GM18951 (cell line): ENCODE data around the gene TRIM58.

ENCODE experiments used
- POLR2A ChIP-seq: IDR thresholded peaks from 4 replicates; pipeline ENCODE4 v1.6.1; 2011; ENCODE audit warnings: mild to moderate bottlenecking; ENCODE audit not compliant: insufficient read length, insufficient read depth; ENCODE audit errors: extremely low read depth
- in situ Hi-C: fragments of 300-500 bp; cut with MboI; formaldehyde crosslinking; loops from one replicate; pipeline ENCODE4 v1.12.0; 2022; ENCODE audit warnings: low sequenced_read_pairs, mixed read lengths, inconsistent platforms; ENCODE audit not compliant: unreplicated experiment

Gene TRIM58

DNA sequence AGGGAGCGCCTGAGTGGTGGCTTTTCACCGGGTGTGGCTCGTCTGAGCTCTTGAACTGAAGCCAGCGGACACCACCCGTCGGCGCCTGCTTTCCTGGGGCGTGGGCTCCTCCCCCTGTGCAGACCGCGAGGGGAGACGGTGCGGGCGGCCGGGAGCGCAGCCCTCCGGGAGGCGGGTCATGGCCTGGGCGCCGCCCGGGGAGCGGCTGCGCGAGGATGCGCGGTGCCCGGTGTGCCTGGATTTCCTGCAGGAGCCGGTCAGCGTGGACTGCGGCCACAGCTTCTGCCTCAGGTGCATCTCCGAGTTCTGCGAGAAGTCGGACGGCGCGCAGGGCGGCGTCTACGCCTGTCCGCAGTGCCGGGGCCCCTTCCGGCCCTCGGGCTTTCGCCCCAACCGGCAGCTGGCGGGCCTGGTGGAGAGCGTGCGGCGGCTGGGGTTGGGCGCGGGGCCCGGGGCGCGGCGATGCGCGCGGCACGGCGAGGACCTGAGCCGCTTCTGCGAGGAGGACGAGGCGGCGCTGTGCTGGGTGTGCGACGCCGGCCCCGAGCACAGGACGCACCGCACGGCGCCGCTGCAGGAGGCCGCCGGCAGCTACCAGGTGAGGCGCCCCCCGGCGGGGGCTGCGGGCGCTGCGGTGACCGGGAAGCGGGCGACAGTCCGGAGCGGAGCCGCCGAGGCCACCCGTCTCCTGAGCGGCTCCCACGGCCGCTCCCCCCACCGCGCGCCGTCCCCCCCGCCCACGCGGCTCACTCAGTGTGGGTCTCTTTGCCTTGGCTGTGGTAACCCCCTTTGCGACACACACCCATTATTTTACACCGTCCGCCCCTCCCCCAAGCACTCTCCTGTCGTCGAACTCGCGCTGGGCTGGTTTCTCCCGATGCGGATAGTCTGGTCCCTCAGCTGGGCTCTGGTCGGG is at the start of gene TRIM58:
Gene TRIM58, plus strand, starts transcription at position 119 of the 916 bp plus-strand sequence. Its CDS starts 60 bp downstream, at position 179.
- in situ Hi-C loops = no loop called here
- no peak for TF ChIP-seq POLR2A

DNA sequence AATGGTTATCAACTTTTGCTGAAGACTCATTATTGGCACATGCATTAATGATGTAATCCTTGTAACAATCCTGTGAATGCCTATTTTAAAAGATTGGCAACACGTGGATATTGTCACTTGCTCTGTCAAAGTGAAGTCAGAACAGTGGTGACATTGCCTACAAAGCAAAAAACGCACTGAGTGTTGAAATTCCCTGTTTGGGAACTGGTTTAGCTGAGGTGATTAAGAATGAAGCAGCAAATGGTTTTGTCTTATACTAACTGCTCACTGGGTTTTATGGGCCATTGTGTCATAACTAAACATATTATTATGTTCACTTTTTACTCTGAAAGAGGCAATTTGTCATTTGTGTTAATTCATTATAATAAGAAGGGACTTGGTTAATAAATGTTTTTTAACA is 44.4 kb upstream of the TRIM58 start:
- no peak for TF ChIP-seq POLR2A
- in situ Hi-C loops = no loop called here

DNA sequence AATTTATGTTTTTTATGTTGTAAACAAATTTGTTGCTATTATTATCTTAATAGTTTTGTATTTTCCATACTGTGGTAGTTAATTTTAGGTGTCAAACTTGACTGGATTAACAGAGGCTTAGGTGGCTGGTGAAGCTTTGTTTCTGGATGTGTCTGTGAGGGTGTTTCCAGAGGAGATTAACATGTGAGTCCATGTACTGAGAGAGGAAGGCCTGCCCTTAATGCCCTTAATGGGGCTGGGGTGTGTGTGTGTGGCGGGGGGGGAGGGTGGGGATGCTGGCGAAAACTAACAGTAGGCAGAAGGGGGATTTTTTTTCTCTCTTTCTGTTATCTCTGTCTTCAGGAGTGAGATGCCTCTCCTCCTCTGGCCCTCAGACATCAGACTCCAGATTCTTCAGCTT is 34.9 kb upstream of the TRIM58 start:
- in situ Hi-C loops = no loop called here

DNA sequence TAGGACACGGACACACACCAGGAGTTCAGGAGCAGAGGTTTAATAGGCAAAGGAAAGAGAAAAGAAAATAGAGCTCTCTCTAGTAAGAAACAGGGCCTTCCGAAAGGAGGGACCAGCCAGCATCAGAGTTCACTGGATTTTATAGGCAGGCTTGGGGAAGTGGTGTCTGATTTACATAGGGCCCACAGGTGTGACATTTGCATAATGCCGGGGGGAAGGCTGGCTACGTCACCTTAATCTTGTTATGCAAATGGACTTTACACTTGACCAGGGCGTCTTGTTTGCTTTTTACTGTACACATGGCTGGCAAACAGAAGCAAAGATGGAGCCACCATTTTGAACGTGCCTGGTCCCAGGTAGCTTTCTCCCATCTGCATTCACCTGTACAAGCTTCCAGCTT is 33.0 kb upstream of the TRIM58 start, which contains the start of gene OR14A16:
Gene OR14A16, minus strand, starts transcription at position 97 of the 400 bp plus-strand sequence. CDS start 8,390 bp downstream, outside the sequence.
- TF ChIP-seq POLR2A = no peak
- in situ Hi-C loops = no loop called here

More for the DNA sequence above, 34.9 kb upstream of the TRIM58 start:
- no peak for TF ChIP-seq POLR2A

DNA sequence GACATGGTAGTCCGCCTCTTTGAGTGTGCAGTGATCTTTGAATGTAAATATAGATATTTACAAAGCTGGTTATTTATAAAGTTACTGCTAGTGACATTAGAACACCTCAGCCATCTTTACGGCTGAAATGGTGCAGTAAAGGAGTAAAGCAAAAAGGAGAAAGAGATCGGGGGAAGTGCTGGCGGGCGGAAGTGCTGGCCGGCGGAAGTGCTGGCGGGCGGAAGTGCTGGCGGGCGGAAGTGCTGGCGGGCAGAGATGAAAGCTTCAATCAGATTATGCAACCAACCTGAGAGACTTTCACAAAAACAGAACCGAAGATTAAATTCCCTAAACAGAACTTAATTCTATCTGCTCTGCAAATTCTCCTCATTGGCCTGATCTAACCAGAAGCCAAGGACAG is 31.6 kb upstream of the TRIM58 start:
- no peak for TF ChIP-seq POLR2A

DNA sequence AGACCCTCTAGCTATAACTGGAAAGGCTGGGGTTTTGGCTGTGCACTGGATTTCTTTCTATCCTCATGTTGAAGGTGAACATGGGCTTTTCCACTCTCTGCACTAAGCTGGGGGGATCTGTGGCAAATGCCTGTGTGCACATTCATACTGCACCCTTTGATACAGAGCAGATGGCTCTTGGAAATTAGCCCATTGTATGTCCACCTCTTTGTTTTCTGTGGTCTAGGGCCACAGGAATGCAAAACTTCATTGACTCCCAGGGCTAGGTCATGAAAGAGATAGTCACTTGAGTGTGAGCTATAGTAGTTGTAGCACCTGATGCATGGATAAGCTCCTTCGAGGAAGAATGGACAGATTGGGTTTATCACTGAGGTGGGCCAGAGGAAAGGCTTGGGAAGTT is 27.3 kb upstream of the TRIM58 start:
- no peak for TF ChIP-seq POLR2A
- in situ Hi-C loops = no loop called here

More for the DNA sequence above, 31.6 kb upstream of the TRIM58 start:
- in situ Hi-C loops = no loop called here

DNA sequence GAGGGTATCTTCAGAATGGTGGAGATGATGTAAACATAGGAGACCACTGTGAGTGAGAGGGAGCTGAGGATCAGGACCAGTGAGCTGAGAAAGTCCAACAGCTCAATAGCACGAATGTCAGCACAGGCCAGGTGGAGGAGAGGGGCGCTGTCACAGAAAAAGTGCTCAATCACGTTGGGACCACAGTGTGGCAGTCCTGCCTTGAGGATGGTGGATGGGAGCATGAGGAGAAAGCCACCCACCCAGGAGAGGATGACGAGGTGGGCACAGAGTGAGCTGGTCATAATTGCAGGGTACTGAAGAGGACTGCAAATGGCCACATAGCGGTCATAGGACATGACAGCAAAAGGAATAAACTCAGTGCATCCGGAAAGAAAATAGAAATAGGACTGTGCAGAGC is 23.4 kb upstream of the TRIM58 start:
- in situ Hi-C loops = no loop called here
- TF ChIP-seq POLR2A = no peak

- in situ Hi-C loops = no loop called here
- no peak for TF ChIP-seq POLR2A
Observed at GRCh38 chr1:247840818-247841217, 16.2 kb upstream of the TRIM58 start.

- TF ChIP-seq POLR2A = no peak
- in situ Hi-C loops = no loop called here
Observed at GRCh38 chr1:247841796-247842195, 15.2 kb upstream of the TRIM58 start, which contains the start of gene OR11L1. Gene OR11L1, minus strand, starts transcription at chr1:247841896. Its CDS starts 0 bp downstream, at chr1:247841896.

- in situ Hi-C loops = no loop called here
- TF ChIP-seq POLR2A = no peak
Observed at GRCh38 chr1:247843411-247843810, 13.6 kb upstream of the TRIM58 start.

DNA sequence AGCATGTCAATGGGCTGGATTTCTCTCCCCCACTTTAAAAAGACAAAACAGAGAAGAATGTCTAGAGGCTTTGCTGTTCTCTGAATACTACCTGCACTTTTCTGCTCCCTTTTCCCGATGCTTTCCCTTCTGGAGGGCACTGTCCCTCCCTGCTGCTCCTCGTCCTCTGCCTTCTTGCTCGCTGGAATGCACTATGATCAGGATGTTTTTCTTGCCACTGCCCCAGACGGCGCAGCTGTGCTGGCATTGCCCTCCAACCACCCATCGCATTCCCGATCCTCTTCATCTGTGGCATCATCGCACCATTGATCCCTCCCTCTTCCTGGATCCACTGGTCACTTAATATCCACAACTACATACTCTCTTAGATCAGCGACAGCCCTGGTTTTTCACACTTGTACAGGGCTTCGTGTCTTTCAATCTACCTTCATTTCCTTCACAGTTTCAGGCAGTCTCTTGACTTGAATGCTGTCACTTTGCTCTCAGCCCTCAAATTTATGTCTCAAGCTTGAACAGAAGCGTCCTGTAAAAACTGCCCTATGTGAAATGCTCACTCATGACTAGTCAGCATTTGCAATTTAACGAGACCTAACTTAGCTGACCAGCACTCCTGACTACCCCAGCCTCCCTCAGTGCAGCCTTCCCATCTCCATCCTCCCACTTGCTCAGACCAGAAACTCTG is 11.8 kb upstream of the TRIM58 start:
- TF ChIP-seq POLR2A = no peak
- in situ Hi-C loops = no loop called here

DNA sequence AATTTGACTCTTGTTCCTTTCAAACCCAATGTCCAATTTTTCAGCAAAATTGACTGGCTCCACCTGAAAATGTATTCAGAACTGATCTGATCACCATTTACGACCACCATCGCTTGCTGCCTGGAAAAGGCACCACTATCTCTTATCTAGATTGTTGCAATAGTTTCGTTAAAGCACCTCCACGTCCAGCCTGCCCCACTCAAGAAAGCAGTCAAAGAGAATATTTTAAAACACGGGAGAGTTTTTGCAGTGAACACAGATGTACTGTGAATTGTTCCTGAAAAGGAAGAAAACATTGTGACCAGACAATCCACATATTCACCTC is 11.3 kb upstream of the TRIM58 start:
- in situ Hi-C loops = no loop called here
- TF ChIP-seq POLR2A = no peak

DNA sequence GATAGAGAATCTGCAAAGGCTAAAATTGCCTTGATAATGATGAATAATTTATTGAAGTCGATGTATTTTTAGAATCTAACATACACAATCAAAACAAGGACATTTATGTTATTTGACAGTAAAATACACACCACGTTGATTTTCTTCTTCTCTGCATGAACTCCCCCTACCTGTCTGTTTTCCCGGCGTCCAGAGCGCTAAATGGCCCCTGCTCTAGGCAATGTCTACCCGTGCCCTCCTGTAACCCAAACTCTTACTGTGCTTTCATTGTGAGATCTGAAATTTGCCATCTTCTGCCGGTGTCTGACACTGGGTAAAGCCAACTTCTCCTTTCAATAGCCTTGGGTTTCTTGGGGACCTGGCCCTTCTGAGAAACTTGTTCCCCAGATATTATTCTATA is 8.6 kb upstream of the TRIM58 start:
- in situ Hi-C loops = no loop called here
- no peak for TF ChIP-seq POLR2A

DNA sequence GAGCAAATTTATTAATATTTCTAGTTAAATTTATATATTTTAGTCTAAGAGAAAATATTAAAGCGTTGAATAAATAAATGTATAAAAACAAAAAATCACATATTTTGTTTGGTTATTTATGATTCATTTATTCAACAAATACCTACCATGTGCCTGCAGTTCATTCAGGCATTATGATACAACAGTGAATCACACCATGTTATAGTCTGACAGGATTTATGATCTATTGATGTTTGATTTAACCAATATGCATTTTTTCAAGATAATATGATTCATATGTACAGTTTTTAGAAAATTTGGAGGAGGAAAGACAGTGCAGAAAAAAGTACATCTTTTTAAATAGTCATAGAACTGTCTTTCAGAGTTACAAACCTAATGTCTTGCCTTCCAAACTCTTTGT is 7.4 kb upstream of the TRIM58 start:
- TF ChIP-seq POLR2A = no peak
- in situ Hi-C loops = no loop called here
